ENCODE results near the gene HIP1. TPM values are rescaled to one million over a fixed set of nuclear protein-coding genes. Genes with fewer than 3 reads are reported as not detected.

HIP1 gene
- total and polyA plus RNA-seq, 9 of the 15 experiments (the other 6 are each of a cell fraction or from before 2014, with no cell fraction given): 2.4 to 13.7 (median 9.5) TPM

- TF ChIP-seq MGA (IDR thresholded peaks at IDR 0.05) (0 out of 2 replicates have a peak, but pooled peaks have one; percentile 16), ZNF197 (CRISPR knock-in tag; IDR thresholded peaks at IDR 0.05; ENCODE audit: low read depth) (no peak), KDM4B (IDR thresholded peaks at IDR 0.05; ENCODE audit: borderline replicate concordance in 2 of 2, low read depth in 1 of 2) (no peak), MAFF (IDR thresholded peaks at IDR 0.05; ENCODE audit: low read length) (no peak), ZNF511 (CRISPR knock-in tag; IDR thresholded peaks at IDR 0.05) (no peak), MNT (conservative IDR thresholded peaks at IDR 0.05) (no peak), BRD4 (IDR thresholded peaks at IDR 0.05) (no peak), NR1H2 (CRISPR knock-in tag; IDR thresholded peaks at IDR 0.05) (no peak), ZNF217 (CRISPR knock-in tag; IDR thresholded peaks at IDR 0.05) (no peak), TRIM28 (IDR thresholded peaks at IDR 0.05) (no peak), ZNF175 (CRISPR knock-in tag; IDR thresholded peaks at IDR 0.05; ENCODE audit: low read depth) (no peak), RCOR1 (IDR thresholded peaks at IDR 0.05; ENCODE audit: borderline replicate concordance in 1 of 2, low read depth in 2 of 2, low read length in 2 of 2) (0 out of 4 replicates have a peak, but pooled peaks of 1 of the 2 experiments have one; percentile 18), ZNF589 (CRISPR knock-in tag; IDR thresholded peaks at IDR 0.05; ENCODE audit: low read depth) (no peak), MEIS2 (IDR thresholded peaks at IDR 0.05; ENCODE audit: partially characterized antibody) (peak; percentile 42)
Measured at GRCh38 chr7:75546237-75547015, 192.3 kb downstream of the HIP1 start (continued).
